ENCODE measurements around the gene PTPRM.

Gene PTPRM

DNA sequence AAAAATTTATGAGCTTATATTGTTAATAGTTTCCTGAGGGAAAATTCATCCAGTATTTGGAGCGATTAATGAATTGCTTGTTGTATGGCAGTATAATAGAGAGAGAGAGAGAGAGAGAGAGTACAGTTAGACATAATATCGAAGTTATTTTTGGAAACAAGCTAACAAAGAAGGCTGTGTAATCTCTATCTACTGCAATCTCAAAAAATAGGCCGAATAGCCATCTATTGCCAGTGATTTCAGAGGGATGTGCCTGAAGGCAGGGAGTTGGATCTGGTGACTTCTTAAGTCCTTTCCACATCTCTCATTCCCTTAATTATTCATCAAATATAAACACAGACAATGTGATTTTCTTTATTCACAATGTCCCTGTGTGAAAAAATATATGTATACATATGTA lies 609.0 kb downstream of the PTPRM start:
- Histone ChIP-seq H3K27ac (ENCODE audit: low read depth, low read length) (peak overlapping the region; percentile 1), H3K4me3 (ENCODE audit: low read depth in 1 of 2, low read length in 2 of 2) (no peak overlapping the region), H3K36me3 (ENCODE audit: insufficient read depth, low read length) (no peaks in the 10 kb centered on the region)

DNA sequence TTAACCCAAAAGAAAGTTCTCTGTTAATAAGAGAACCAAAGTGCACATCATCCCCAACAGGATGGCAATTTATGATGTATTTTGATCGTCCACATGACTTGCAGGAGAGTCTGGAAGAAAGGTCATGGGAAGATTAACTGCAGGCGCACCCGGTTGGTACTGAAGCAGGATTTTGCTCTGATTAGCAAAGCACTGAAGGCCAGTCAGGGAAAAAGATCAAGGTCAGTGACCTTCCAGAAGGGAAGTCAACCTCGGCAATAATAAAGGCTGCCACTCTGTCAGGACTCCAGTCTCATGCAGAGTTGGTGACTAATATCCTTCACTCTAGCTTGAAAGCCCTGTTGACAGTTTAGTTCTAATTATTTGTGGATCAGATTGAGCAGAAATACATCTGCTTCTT lies 609.4 kb downstream of the PTPRM start:
- H3K27me3 ChIP-seq (ENCODE audit: control insufficient read depth in 1 of 2, insufficient read depth in 2 of 2, low read length in 2 of 2): no peaks in the 10 kb centered on the region
- H3K9me3 ChIP-seq (ENCODE audit: low read length): no peaks in the 10 kb centered on the region
- no peaks in the 10 kb centered on the region for H3K36me3 ChIP-seq (ENCODE audit: insufficient read depth, low read length)
- H3K9ac ChIP-seq (ENCODE audit: low read length): no peak overlapping the region
- no peak overlapping the region for H3K4me3 ChIP-seq (ENCODE audit: low read depth in 1 of 2, low read length in 2 of 2)
- H3K4me1 ChIP-seq (ENCODE audit: insufficient read depth, low read length): peaks cover 39% of the 10 kb centered on the region
- H3K27ac ChIP-seq (ENCODE audit: low read depth, low read length): peak overlapping the region; percentile 12

More for the DNA sequence above, 609.0 kb downstream of the PTPRM start:
- Histone ChIP-seq H3K9ac (ENCODE audit: low read length) (no peak overlapping the region), H3K27me3 (ENCODE audit: control insufficient read depth in 1 of 2, insufficient read depth in 2 of 2, low read length in 2 of 2) (no peaks in the 10 kb centered on the region), H3K4me1 (ENCODE audit: insufficient read depth, low read length) (peaks cover 41% of the 10 kb centered on the region), H3K9me3 (ENCODE audit: low read length) (no peaks in the 10 kb centered on the region)

DNA sequence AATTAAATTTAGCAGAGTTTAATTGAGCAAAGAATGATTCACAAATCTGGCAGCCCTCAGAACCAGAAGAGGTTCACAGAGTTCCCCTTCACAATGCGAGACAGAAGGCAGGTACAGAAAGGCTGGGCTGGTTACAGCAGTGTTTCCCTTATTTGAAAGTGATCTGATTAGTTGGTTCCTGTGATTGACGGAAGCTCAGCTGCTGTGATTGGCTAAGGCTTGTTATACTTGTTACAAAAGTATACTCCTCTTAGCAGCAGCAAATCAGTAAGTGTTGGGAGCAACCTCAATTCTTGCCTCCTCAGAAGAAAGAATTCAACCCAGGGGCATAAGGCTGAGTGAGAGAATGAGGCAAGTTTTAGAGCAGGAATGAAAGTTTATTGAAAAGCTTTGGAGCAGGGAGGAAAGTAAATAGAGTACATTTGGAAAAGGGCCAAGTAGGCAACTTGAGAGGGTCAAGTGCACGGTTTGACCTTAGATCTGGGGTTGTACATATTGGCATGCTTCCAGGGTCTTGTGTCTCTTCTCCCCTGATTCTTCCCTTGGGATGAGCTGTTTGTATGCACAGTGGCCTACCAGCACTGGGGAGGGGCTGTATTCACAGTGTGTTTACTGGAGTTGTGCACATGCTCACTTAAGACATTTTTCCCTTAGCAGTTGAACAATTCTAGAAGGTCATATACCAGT lies 610.4 kb downstream of the PTPRM start:
- Histone ChIP-seq H3K27ac (ENCODE audit: low read depth, low read length) (no peak overlapping the region), H3K4me3 (ENCODE audit: low read depth in 1 of 2, low read length in 2 of 2) (no peak overlapping the region), H3K36me3 (ENCODE audit: insufficient read depth, low read length) (no peaks in the 10 kb centered on the region), H3K4me1 (ENCODE audit: insufficient read depth, low read length) (peaks cover 39% of the 10 kb centered on the region), H3K27me3 (ENCODE audit: control insufficient read depth in 1 of 2, insufficient read depth in 2 of 2, low read length in 2 of 2) (no peaks in the 10 kb centered on the region), H3K9me3 (ENCODE audit: low read length) (no peaks in the 10 kb centered on the region), H3K9ac (ENCODE audit: low read length) (no peak overlapping the region)

DNA sequence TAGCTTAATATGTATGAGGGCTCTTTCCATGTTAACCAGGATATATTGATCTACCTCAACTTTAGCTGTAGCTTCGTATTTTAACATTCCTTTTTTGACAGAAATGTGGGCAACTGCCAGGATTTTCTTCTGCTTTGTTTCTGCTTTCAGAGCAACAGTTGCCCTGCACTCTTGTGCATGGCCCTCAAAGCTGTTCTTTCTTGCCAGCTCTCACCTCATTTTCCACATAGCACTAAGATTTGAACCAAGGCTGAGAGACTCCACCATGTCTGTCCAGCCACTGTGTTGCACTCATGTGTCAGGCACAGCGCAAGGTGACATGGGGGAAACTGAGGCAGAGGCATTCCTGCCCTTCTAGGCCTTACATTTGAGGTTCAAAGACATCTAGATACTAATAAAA lies 619.3 kb downstream of the PTPRM start:
- H3K27ac ChIP-seq (ENCODE audit: low read depth, low read length): no peak overlapping the region
- no peaks in the 10 kb centered on the region for H3K27me3 ChIP-seq (ENCODE audit: control insufficient read depth in 1 of 2, insufficient read depth in 2 of 2, low read length in 2 of 2)
- H3K9me3 ChIP-seq (ENCODE audit: low read length): no peaks in the 10 kb centered on the region
- H3K9ac ChIP-seq (ENCODE audit: low read length): no peak overlapping the region
- H3K4me1 ChIP-seq (ENCODE audit: insufficient read depth, low read length): peaks cover 26% of the 10 kb centered on the region
- H3K4me3 ChIP-seq (ENCODE audit: low read depth in 1 of 2, low read length in 2 of 2): no peak overlapping the region
- no peaks in the 10 kb centered on the region for H3K36me3 ChIP-seq (ENCODE audit: insufficient read depth, low read length)

DNA sequence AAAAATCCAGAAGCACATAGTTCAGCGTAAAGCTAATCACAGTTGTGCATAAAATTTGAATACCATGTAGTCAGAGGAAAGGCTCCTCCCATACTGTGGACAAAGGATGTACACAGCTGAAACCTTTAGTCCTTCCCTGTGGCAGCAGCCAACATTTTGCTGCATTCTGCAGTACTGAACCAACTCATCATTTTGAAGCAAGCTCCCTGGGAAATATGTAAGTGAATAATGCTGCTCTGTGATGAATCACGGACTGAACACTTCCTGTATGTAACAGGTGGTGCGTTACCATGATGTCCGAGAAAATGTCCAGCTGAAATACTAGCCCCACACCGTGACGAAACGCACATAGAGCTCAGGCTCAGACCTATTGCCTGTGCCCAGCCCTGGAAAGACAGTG lies 621.1 kb downstream of the PTPRM start:
- H3K27me3 ChIP-seq (ENCODE audit: control insufficient read depth in 1 of 2, insufficient read depth in 2 of 2, low read length in 2 of 2): no peaks in the 10 kb centered on the region
- H3K9ac ChIP-seq (ENCODE audit: low read length): no peak overlapping the region
- H3K4me3 ChIP-seq (ENCODE audit: low read depth in 1 of 2, low read length in 2 of 2): no peak overlapping the region
- H3K36me3 ChIP-seq (ENCODE audit: insufficient read depth, low read length): no peaks in the 10 kb centered on the region
- H3K4me1 ChIP-seq (ENCODE audit: insufficient read depth, low read length): peaks cover 26% of the 10 kb centered on the region
- no peaks in the 10 kb centered on the region for H3K9me3 ChIP-seq (ENCODE audit: low read length)
- no peak overlapping the region for H3K27ac ChIP-seq (ENCODE audit: low read depth, low read length)

DNA sequence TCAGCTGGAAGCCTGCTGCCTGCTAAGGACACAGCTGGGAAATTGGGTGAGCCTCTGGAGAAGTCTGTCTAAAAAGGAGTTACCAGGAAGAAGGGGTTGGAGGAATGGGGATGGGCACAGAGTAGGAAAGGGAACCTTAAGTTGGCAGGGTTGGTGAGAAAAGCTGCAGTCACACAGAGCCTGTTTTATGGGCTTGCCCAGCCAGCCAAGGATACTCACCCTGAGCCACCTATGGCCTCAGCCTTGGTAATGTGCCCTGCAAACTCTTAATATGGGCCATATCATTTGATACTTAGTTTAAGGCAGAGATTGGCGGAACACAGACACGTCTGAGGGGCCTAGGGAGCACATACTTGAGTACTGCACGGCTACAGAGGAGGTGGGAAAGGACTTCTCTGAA lies 623.9 kb downstream of the PTPRM start:
- Histone ChIP-seq H3K9me3 (ENCODE audit: low read length) (no peaks in the 10 kb centered on the region), H3K36me3 (ENCODE audit: insufficient read depth, low read length) (no peaks in the 10 kb centered on the region), H3K27ac (ENCODE audit: low read depth, low read length) (no peak overlapping the region), H3K4me1 (ENCODE audit: insufficient read depth, low read length) (peaks cover 26% of the 10 kb centered on the region), H3K9ac (ENCODE audit: low read length) (no peak overlapping the region), H3K27me3 (ENCODE audit: control insufficient read depth in 1 of 2, insufficient read depth in 2 of 2, low read length in 2 of 2) (no peaks in the 10 kb centered on the region), H3K4me3 (ENCODE audit: low read depth in 1 of 2, low read length in 2 of 2) (no peak overlapping the region)

DNA sequence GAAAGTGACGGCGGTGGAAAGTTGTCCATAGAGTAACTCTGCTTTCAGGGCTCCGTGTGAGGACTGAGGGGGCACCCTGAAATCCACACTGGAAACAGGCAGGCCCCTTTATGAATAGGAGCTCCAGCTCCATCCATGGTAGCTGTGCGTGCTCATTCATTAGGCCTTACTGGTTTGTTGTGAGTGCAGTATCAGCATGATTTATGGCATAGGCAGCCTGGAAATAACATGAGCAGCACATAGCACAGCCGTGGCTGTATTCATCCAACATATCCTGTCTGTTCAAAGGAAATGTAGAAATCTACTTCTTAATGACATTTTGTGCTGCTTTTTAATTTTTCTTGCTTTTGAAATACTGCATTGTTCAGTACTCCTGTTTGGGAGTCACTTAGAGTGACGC lies 627.3 kb downstream of the PTPRM start:
- no peak overlapping the region for H3K9ac ChIP-seq (ENCODE audit: low read length)
- no peak overlapping the region for H3K27ac ChIP-seq (ENCODE audit: low read depth, low read length)
- H3K4me3 ChIP-seq (ENCODE audit: low read depth in 1 of 2, low read length in 2 of 2): no peak overlapping the region
- H3K9me3 ChIP-seq (ENCODE audit: low read length): no peaks in the 10 kb centered on the region
- no peaks in the 10 kb centered on the region for H3K27me3 ChIP-seq (ENCODE audit: control insufficient read depth in 1 of 2, insufficient read depth in 2 of 2, low read length in 2 of 2)
- H3K36me3 ChIP-seq (ENCODE audit: insufficient read depth, low read length): no peaks in the 10 kb centered on the region
- H3K4me1 ChIP-seq (ENCODE audit: insufficient read depth, low read length): no peaks in the 10 kb centered on the region

DNA sequence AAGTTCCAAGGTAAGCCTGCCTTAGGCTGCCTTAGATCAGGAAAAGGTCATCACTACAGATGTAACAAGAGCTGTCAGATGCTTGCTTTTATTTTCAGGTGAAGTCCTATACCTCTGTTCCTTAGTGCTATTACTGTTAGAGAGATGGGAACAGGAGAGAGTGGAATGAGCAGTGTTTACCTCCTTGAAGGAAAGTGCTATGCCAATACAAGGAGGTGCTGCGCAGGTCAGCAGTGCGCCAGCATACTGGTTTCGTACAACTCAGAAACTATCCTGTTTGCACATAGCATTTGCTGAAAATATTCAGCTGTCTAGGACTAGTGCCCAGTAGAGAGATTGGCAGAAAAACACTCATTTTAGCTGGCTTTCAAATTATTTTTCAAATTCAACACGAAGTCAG lies 629.1 kb downstream of the PTPRM start:
- Histone ChIP-seq H3K4me3 (ENCODE audit: low read depth in 1 of 2, low read length in 2 of 2) (no peak overlapping the region), H3K36me3 (ENCODE audit: insufficient read depth, low read length) (no peaks in the 10 kb centered on the region), H3K27ac (ENCODE audit: low read depth, low read length) (no peak overlapping the region), H3K9ac (ENCODE audit: low read length) (no peak overlapping the region), H3K27me3 (ENCODE audit: control insufficient read depth in 1 of 2, insufficient read depth in 2 of 2, low read length in 2 of 2) (no peaks in the 10 kb centered on the region), H3K4me1 (ENCODE audit: insufficient read depth, low read length) (no peaks in the 10 kb centered on the region), H3K9me3 (ENCODE audit: low read length) (no peaks in the 10 kb centered on the region)

DNA sequence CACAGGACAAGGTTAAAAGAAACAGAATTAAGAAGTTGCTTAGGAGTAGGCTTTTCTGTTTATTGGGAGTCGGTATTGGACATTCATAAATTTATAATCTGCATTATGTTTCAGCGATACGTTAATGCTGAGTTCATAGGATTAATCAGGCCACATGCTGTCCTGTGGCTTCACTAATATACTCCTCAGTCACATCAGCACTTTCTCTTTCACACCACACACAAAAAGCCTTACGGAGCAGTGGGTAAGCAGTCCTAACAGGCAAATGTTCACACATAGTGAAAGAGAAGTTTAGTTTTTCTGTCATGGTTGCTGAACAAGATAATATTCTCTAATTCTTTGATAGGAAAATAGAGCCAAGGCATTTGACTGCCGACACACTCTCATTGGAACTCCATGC lies 630.4 kb downstream of the PTPRM start:
- Histone ChIP-seq H3K36me3 (ENCODE audit: insufficient read depth, low read length) (no peaks in the 10 kb centered on the region), H3K9ac (ENCODE audit: low read length) (no peak overlapping the region), H3K27me3 (ENCODE audit: control insufficient read depth in 1 of 2, insufficient read depth in 2 of 2, low read length in 2 of 2) (no peaks in the 10 kb centered on the region), H3K4me1 (ENCODE audit: insufficient read depth, low read length) (no peaks in the 10 kb centered on the region), H3K27ac (ENCODE audit: low read depth, low read length) (no peak overlapping the region), H3K4me3 (ENCODE audit: low read depth in 1 of 2, low read length in 2 of 2) (no peak overlapping the region), H3K9me3 (ENCODE audit: low read length) (no peaks in the 10 kb centered on the region)

DNA sequence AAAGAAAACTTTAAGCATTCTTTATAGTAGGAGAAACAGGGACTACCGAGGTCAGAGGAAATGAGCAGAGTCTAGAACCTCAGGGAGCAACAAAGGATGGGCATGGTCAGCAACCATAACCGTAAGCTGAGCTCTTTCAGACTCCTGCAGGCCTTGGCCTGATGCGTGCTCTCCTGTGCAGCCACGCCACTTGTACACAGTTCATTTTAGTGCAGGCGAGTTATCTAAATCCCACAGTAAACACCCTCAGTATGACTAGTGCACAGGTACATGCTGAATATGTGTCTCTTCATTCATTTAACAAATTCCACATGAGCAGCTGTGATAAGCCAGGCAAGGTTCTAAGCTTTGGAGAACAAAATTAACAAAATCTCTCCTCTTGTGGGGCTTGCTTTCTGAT lies 640.9 kb downstream of the PTPRM start:
- H3K9ac ChIP-seq (ENCODE audit: low read length): no peak overlapping the region
- H3K9me3 ChIP-seq (ENCODE audit: low read length): no peaks in the 10 kb centered on the region
- H3K36me3 ChIP-seq (ENCODE audit: insufficient read depth, low read length): no peaks in the 10 kb centered on the region
- H3K4me3 ChIP-seq (ENCODE audit: low read depth in 1 of 2, low read length in 2 of 2): no peak overlapping the region
- H3K27me3 ChIP-seq (ENCODE audit: control insufficient read depth in 1 of 2, insufficient read depth in 2 of 2, low read length in 2 of 2): no peaks in the 10 kb centered on the region
- no peak overlapping the region for H3K27ac ChIP-seq (ENCODE audit: low read depth, low read length)
- H3K4me1 ChIP-seq (ENCODE audit: insufficient read depth, low read length): no peaks in the 10 kb centered on the region

DNA sequence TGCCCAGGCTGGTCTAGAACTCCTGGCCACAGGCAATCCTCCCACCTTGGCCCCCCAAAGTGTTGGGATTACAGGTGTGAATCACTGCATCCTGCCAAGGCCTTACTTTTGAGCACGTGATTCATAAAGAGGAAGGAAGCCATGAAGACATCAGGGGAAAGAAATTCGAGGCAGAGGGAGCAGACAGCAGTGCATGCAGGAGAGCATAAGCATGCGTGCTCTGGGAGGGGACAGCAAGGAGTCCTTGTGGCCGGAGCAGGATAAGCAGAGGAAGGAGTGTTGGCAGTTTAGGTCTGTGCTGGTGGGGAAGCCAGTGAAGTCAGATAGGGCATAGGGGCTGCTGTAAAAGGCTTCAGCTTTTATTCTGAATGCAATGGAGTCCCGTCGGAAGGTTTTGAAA lies 641.6 kb downstream of the PTPRM start:
- H3K4me1 ChIP-seq (ENCODE audit: insufficient read depth, low read length): no peaks in the 10 kb centered on the region
- no peaks in the 10 kb centered on the region for H3K36me3 ChIP-seq (ENCODE audit: insufficient read depth, low read length)
- no peak overlapping the region for H3K27ac ChIP-seq (ENCODE audit: low read depth, low read length)
- H3K9ac ChIP-seq (ENCODE audit: low read length): no peak overlapping the region
- H3K4me3 ChIP-seq (ENCODE audit: low read depth in 1 of 2, low read length in 2 of 2): no peak overlapping the region
- H3K27me3 ChIP-seq (ENCODE audit: control insufficient read depth in 1 of 2, insufficient read depth in 2 of 2, low read length in 2 of 2): no peaks in the 10 kb centered on the region
- no peaks in the 10 kb centered on the region for H3K9me3 ChIP-seq (ENCODE audit: low read length)
